Lung (tissue), 12 donors: ENCODE data around the gene MT1G. TPM values are rescaled to one million over a fixed set of nuclear protein-coding genes. Genes with fewer than 3 reads are reported as not detected.

ENCODE experiments used
- ATAC-seq: fragments of 200-7000 bp; cut with Tn5 transposase; one replicate; pipeline ENCODE4 v1.9.1; 2020; ENCODE audit warnings: moderate number of reproducible peaks; ENCODE audit not compliant: insufficient read depth, low FRiP score
- DNase-seq, 3 donors: peaks; one replicate each; pipeline ENCODE4 v3.0.0-alpha.2; 2013 to 2017
- H3K27ac ChIP-seq, 2 donors: one replicate each; pipeline ENCODE4 v1.5.1; 2013; ENCODE audit warnings: mild to moderate bottlenecking in 2 of 2, moderate library complexity in 2 of 2, control low read depth in 1 of 2, inconsistent platforms in 1 of 2, low read depth in 1 of 2, low read length in 1 of 2
- H3K27me3 ChIP-seq, 3 donors: one replicate each; pipeline ENCODE4 v1.5.1; 2013; ENCODE audit warnings: low read length in 2 of 3; ENCODE audit not compliant: control insufficient read depth in 3 of 3, insufficient read depth in 3 of 3
- H3K36me3 ChIP-seq, 4 donors: one replicate each; pipeline ENCODE4 v1.5.1; 2013; ENCODE audit warnings: low read length in 4 of 4, mild to moderate bottlenecking in 1 of 4, moderate library complexity in 1 of 4; ENCODE audit not compliant: control insufficient read depth in 4 of 4, insufficient read depth in 4 of 4
- H3K4me1 ChIP-seq, 5 donors: one replicate each; pipeline ENCODE4 v1.5.1; 2013; ENCODE audit warnings: low read length in 5 of 5, mild to moderate bottlenecking in 2 of 5, moderate library complexity in 1 of 5; ENCODE audit not compliant: control insufficient read depth in 5 of 5, insufficient read depth in 5 of 5
- H3K4me3 ChIP-seq: one replicate; pipeline ENCODE4 v1.5.1; 2013; ENCODE audit warnings: mild to moderate bottlenecking, control low read depth, moderate library complexity
- H3K9ac ChIP-seq, 2 donors: one replicate each; pipeline ENCODE4 v1.5.1; 2013; ENCODE audit warnings: low read length in 2 of 2, control low read depth in 1 of 2; ENCODE audit not compliant: insufficient read depth in 1 of 2
- H3K9me3 ChIP-seq, 4 donors: one replicate each; pipeline ENCODE4 v1.5.1; 2013; ENCODE audit warnings: low read length in 3 of 4, mild to moderate bottlenecking in 1 of 4, moderate library complexity in 1 of 4; ENCODE audit not compliant: control insufficient read depth in 4 of 4, insufficient read depth in 3 of 4
- WGBS, 2 donors: extraction: QIAGEN DNeasy Blood & Tissue Kit; methylation state at CpG; one replicate each; pipeline ENCODE4 v1.1.7; 2013; 5-methylcytosine and 5-hydroxymethylcytosine counted together
- polyA plus RNA-seq, 2 donors: library from polyadenylated mRNA; stranded (reverse); fragments of 200-250 nt; gene quantifications; one replicate each; pipeline ENCODE4 v1.2.1, GENCODE V29; 2013
- total RNA-seq, 2 donors: library from RNA; depleted of rRNA in 1 of 2; stranded (reverse); fragments of >200 nt in 1 of 2; gene quantifications; one replicate each; pipeline ENCODE4 v1.2.1, GENCODE V29; 2014 to 2021
- TF ChIP-seq, protein P1 (sequence below): IDR thresholded peaks from 2 replicates; pipeline ENCODE4 v1.5.1; 2012; ENCODE audit warnings: mild to moderate bottlenecking; ENCODE audit errors: control extremely low read depth, extremely low read depth
- donor health status: control.
- donor health status: control.
- donor health status: Bipolar disorder and iron deficiency.
- donor health status: healthy.
- donor health status: DM: yes; HTN: yes; CAD: no.

MT1G gene
- total and polyA plus RNA-seq, 4 donors: 3.5 to 140 (median 78.0) TPM

DNA sequence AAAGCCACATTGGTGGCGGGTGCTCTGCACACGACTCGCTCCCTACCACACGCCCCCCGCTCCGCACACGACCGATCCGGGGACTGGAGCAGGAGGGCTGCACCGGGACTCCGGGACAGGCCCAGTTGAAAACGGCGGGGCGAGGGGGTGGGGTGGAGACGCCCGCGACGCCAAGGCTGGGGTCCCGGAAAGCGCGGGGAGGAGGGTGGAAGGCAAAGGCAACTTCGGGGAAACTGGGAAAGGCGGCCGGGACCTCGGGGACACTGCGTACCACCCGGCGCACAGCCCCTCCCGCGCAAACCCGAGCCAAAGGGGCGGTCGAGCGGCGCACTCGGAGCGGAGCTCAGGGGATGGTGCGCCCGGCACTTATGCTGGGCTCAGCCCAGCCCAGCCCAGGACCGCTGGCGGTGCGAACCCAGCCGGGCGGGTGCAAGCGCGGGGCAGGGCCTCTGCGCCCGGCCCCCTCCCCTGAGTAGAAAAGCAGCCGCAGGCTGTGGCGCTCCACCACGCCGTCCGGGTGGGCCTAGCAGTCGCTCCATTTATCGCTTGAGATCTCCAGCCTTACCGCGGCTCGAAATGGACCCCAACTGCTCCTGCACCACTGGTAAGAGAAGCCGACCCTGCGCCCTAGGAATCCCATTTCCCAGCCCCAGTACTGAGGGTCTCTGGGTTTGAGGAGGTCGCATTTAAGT, 35.6 kb downstream of the MT1G start, which contains the start of gene MT1M:
TSS of gene MT1M (plus strand) at position 504 of the 692 bp plus-strand sequence. CDS start at position 577, 73 bp downstream.
- Histone ChIP-seq H3K4me3 (peak within 1 kb of the TSS; percentile 37), H3K36me3 (no peaks in the 10 kb centered on the region), H3K4me1 (peaks cover 0 to 12% (median 0%) of the 10 kb centered on the region in 5 donors), H3K27me3 (peaks cover 0 to 71% (median 59%) of the 10 kb centered on the region in 3 donors), H3K27ac (peak within 1 kb of the TSS; percentile 17 to 87), H3K9ac (peak within 1 kb of the TSS in 1 of 2 donors; percentile 28), H3K9me3 (peaks cover 0 to 10% (median 0%) of the 10 kb centered on the region in 4 donors)
- TF ChIP-seq, protein P1, sequence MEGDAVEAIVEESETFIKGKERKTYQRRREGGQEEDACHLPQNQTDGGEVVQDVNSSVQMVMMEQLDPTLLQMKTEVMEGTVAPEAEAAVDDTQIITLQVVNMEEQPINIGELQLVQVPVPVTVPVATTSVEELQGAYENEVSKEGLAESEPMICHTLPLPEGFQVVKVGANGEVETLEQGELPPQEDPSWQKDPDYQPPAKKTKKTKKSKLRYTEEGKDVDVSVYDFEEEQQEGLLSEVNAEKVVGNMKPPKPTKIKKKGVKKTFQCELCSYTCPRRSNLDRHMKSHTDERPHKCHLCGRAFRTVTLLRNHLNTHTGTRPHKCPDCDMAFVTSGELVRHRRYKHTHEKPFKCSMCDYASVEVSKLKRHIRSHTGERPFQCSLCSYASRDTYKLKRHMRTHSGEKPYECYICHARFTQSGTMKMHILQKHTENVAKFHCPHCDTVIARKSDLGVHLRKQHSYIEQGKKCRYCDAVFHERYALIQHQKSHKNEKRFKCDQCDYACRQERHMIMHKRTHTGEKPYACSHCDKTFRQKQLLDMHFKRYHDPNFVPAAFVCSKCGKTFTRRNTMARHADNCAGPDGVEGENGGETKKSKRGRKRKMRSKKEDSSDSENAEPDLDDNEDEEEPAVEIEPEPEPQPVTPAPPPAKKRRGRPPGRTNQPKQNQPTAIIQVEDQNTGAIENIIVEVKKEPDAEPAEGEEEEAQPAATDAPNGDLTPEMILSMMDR: no peak
- WGBS, 2 donors: 0 to 1% methylated on average over 59 to 61 of the region's 61 CpGs
- ATAC-seq (peak; percentile 74), DNase-seq (peak; percentile 34 to 48 (median 39))

DNA sequence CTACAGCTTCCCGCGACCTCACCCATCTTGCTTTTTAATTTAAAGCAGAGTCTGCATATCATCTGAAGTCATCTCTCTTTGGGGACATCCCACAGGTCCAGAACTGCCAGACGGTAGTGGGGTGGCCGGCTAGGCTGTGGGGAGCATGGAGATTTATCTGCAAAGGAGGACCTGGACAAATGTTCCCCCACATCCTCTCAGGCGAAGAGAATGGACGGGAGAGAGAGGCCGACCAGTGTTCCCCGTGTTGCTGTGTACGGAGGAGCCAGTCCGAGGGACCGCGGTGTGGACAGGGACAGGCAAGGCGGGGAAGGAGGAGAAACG, 36.1 kb downstream of the MT1G start:
- Histone ChIP-seq H3K27ac (peak overlapping the region; percentile 17 to 87), H3K36me3 (no peaks in the 10 kb centered on the region), H3K27me3 (peaks cover 0 to 66% (median 56%) of the 10 kb centered on the region in 3 donors), H3K4me1 (peaks cover 0 to 12% (median 0%) of the 10 kb centered on the region in 5 donors), H3K9me3 (peaks cover 0 to 10% (median 0%) of the 10 kb centered on the region in 4 donors), H3K9ac (peak overlapping the region in 1 of 2 donors; percentile 28), H3K4me3 (no peak overlapping the region)
- DNase-seq (no peak), ATAC-seq (no peak)
- TF ChIP-seq, protein P1: no peak
- 22 to 33% methylated on average over 14 of the region's 14 CpGs for WGBS, 2 donors

DNA sequence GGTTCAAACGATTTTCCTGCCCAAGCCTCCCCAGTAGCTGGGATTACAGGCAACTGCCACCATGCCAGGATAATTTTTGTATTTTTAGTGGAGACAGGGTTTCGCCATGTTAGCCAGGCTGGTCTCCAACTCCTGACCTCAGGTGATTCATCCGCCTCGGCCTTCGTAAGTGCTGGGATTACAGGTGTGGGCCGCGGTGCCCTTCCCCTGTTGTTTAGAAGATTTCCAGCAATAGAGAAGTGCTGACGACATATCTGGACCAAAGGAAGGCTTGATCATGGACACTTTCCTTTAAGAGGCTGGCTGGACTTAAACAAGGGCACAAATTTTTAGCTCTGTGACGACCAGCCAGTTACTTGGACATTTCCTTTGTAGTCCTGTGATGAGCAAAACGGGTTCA, 36.7 kb downstream of the MT1G start:
- Histone ChIP-seq H3K4me1 (peaks cover 0 to 18% (median 0%) of the 10 kb centered on the region in 5 donors), H3K9me3 (peaks cover 0 to 10% (median 0%) of the 10 kb centered on the region in 4 donors), H3K4me3 (no peak overlapping the region), H3K27ac (no peak overlapping the region), H3K9ac (no peak overlapping the region), H3K27me3 (peaks cover 0 to 60% (median 52%) of the 10 kb centered on the region in 3 donors), H3K36me3 (no peaks in the 10 kb centered on the region)
- ATAC-seq (no peak), DNase-seq (no peak)
- TF ChIP-seq, protein P1: no peak
- whole genome bisulfite sequencing, 2 donors: 84 to 90% methylated on average over 10 of the region's 10 CpGs
